ENCODE data around the gene CENPS.
"Not testable (repeated sequence)": the region's sequence is repeated elsewhere in the genome, so short reads cannot be mapped to it uniquely, and the experiment has no call there.

Gene CENPS

GRCh38 chr1:10424651-10425050, 5.6 kb upstream of the CENPS start:
- Histone ChIP-seq H3K9ac (peak overlapping the region in 1 of 11 experiments; percentile 1; a peak in 1 of 22 replicates), H3K4me2 (no peak overlapping the region), H3K27me3 (no peaks in the 10 kb centered on the region), H3K9me3 (replicated peaks in 1 of 11) (no peaks in the 10 kb centered on the region), H3K36me3 (peaks cover 30 to 47% (median 37%) of the 10 kb centered on the region in 11 experiments), H3K4me1 (peaks cover 3 to 16% (median 7%) of the 10 kb centered on the region in 10 experiments), H3K27ac (peak overlapping the region in 1 of 11 experiments; percentile 17; a peak in 2 of 22 replicates), H3K4me3 (no peak overlapping the region), H4K20me1 (peaks cover 0 to 11% (median 0%) of the 10 kb centered on the region in 11 experiments; a peak in 1 of 22 replicates)
- TF ChIP-seq Cebpa-rat (IDR thresholded peaks at IDR 0.05): no peak

- H3K9me3 ChIP-seq (replicated peaks in 1 of 11); H3K4me2 ChIP-seq; H3K27me3 ChIP-seq; H3K9ac ChIP-seq; H3K4me3 ChIP-seq: not testable (repeated sequence)
- Histone ChIP-seq H3K36me3 (peaks cover 17 to 34% (median 23%) of the 10 kb centered on the region in 11 experiments), H3K27ac (peak overlapping the region in 1 of 11 experiments; percentile 11; a peak in 1 of 22 replicates), H3K4me1 (peaks cover 7 to 20% (median 11%) of the 10 kb centered on the region in 10 experiments), H4K20me1 (peaks cover 0 to 11% (median 0%) of the 10 kb centered on the region in 11 experiments; a peak in 1 of 22 replicates)
Measured at GRCh38 chr1:10425826-10426534, 4.3 kb upstream of the CENPS start.

- not testable (repeated sequence) for H3K9me3 ChIP-seq (replicated peaks in 1 of 11); H3K27me3 ChIP-seq; H3K9ac ChIP-seq; H3K4me3 ChIP-seq; H3K4me2 ChIP-seq; H3K27ac ChIP-seq
- H3K36me3 ChIP-seq: peaks cover 12 to 29% (median 18%) of the 10 kb centered on the region in 11 experiments
- H3K4me1 ChIP-seq: peaks cover 12 to 26% (median 15%) of the 10 kb centered on the region in 10 experiments
- H4K20me1 ChIP-seq: peaks cover 0 to 11% (median 0%) of the 10 kb centered on the region in 11 experiments; a peak in 1 of 22 replicates
Measured at GRCh38 chr1:10426535-10426848, 3.7 kb upstream of the CENPS start.

DNA sequence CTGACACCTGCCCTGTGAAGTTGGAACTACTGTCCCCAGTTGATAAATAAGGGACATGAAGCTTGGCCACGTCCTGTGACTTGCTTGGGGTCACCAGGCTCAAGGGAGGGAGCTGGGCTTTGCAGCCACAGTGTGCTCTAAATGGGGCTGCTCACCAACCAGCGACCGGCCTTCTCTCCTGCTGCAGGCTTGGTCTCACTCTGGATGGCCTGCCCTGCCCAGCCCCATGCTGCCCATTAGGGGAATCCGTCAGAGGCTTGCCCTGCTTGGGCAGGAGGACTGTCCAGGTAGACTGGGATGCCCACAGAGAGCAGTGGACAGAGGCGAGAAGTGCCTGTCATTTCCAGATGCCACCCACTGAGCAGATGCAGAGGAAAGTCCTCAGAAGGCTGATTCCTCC, 1.2 kb upstream of the CENPS start:
- Histone ChIP-seq H3K36me3 (peaks cover 0 to 4% (median 0%) of the 10 kb centered on the region in 11 experiments; a peak in 3 of 22 replicates), H3K4me1 (peaks cover 14 to 49% (median 40%) of the 10 kb centered on the region in 10 experiments), H3K27ac (no peak overlapping the region), H4K20me1 (no peaks in the 10 kb centered on the region), H3K9me3 (replicated peaks in 1 of 11) (no peaks in the 10 kb centered on the region), H3K4me2 (peak overlapping the region in 2 of 11 experiments; percentile 90 to 96; a peak in 4 of 22 replicates), H3K27me3 (no peaks in the 10 kb centered on the region), H3K9ac (peak overlapping the region in 6 of 11 experiments; percentile 29 to 92 (median 84); a peak in 6 of 22 replicates), H3K4me3 (no peak overlapping the region)
- TF ChIP-seq Cebpa-rat (IDR thresholded peaks at IDR 0.05): no peak

GRCh38 chr1:10429868-10430215, 391 bp upstream of the CENPS start:
- no peak for TF ChIP-seq Cebpa-rat (IDR thresholded peaks at IDR 0.05)
- H3K9me3 ChIP-seq (replicated peaks in 1 of 11): no peaks in the 10 kb centered on the region
- peak overlapping the region; percentile 88 to 98 (median 92) for H3K4me2 ChIP-seq
- no peaks in the 10 kb centered on the region for H4K20me1 ChIP-seq
- H3K9ac ChIP-seq: peak overlapping the region; percentile 80 to 92 (median 88); a peak in 21 of 22 replicates
- H3K27ac ChIP-seq: peak overlapping the region in 10 of 11 experiments; percentile 61 to 90 (median 85); a peak in 16 of 22 replicates
- peaks cover 14 to 49% (median 40%) of the 10 kb centered on the region in 10 experiments for H3K4me1 ChIP-seq
- peak overlapping the region; percentile 70 to 91 (median 82) for H3K4me3 ChIP-seq
- peaks cover 0 to 7% (median under 1%) of the 10 kb centered on the region in 11 experiments; a peak in 3 of 22 replicates for H3K36me3 ChIP-seq
- no peaks in the 10 kb centered on the region for H3K27me3 ChIP-seq

DNA sequence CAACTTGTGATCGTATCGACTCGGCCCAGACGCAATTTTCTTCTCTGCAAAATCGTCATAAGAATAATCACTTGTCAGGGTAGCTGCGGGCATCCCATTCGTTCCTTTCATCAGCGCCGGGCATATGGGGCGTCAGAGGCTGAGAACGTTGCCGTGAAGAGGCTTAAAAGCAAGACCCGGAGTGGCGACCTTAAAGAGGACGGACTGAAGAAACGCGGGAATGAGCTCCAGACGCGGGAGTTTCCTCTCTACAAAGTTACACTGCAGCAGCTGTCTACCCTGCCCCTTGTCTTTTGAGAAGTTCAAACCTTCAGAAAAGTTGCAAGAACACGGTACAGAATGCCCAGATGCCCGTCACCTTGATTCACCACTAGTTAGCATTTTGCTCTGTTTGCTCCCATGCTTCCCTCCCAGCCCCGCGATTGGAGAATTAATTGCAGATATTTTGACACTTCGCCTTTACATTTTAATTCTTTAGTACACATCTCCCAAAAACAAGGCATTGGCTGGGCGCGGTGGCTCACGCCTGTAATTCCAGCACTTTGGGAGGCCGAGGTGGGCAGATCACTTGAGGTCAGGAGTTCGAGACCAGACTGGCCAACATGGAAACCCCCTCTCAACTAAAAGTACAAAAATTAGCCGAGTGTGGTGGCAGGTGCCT, 967 bp downstream of the CENPS start:
- Histone ChIP-seq H3K27ac (peak overlapping the region; percentile 11 to 90 (median 85); a peak in 21 of 22 replicates), H3K9ac (peak overlapping the region; percentile 80 to 92 (median 88)), H3K36me3 (peaks cover 0 to 12% (median 4%) of the 10 kb centered on the region in 11 experiments; a peak in 4 of 22 replicates), H3K27me3 (no peaks in the 10 kb centered on the region), H3K4me2 (peak overlapping the region; percentile 88 to 98 (median 92)), H3K4me3 (peak overlapping the region; percentile 70 to 91 (median 82)), H3K4me1 (peaks cover 14 to 49% (median 40%) of the 10 kb centered on the region in 10 experiments), H3K9me3 (replicated peaks in 1 of 11) (no peaks in the 10 kb centered on the region), H4K20me1 (no peaks in the 10 kb centered on the region)
- no peak for TF ChIP-seq Cebpa-rat (IDR thresholded peaks at IDR 0.05)

DNA sequence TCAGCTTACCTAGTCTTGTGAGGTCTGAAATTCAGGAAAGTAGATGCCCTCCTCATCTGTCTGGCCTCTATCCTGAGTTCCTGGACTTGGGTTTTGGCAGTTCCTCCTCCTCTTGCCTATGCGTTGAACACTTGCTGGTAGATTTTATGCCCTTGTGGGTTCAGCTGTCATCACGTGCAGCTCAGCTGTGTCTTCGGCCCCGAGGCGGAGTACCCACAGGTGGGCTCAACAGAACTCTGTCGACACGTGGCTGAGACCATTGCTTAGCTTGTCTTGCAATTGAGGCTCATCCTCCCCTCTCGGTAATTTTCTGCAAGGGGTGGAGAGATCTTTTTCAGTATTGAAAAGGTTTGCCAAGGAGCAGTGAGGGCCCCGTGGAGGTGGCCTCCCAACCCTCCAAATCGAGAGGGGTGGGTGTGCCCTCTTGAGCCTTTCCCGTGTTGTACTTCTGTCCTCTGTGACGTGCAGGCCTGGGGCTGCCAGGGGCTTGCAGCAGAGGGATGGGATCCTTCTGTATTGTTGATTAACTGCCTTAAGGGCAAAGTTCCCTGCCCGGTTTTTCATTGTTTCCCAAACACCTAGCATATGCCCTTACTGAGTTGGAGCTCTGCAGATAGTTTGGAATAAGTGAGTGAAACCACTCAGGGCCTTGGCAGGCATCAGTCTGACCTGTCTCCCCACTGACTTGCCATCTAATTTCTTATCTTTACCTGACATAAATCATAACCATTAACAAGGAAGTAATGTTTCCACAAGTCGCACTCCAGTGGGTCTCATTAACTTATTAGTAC, 2.9 kb downstream of the CENPS start:
- H4K20me1 ChIP-seq: no peaks in the 10 kb centered on the region; a peak in 1 of 22 replicates
- H3K4me1 ChIP-seq: peaks cover 14 to 45% (median 39%) of the 10 kb centered on the region in 10 experiments
- no peak overlapping the region for H3K27ac ChIP-seq
- TF ChIP-seq Cebpa-rat (IDR thresholded peaks at IDR 0.05): no peak
- no peak overlapping the region for H3K4me3 ChIP-seq
- H3K27me3 ChIP-seq: no peaks in the 10 kb centered on the region
- H3K9me3 ChIP-seq (replicated peaks in 1 of 11): no peaks in the 10 kb centered on the region
- peaks cover 0 to 26% (median 6%) of the 10 kb centered on the region in 11 experiments; a peak in 4 of 22 replicates for H3K36me3 ChIP-seq
- peak overlapping the region in 9 of 11 experiments; percentile 2 to 98 (median 90); a peak in 15 of 22 replicates for H3K4me2 ChIP-seq
- peak overlapping the region in 6 of 11 experiments; percentile 4 to 41 (median 16); a peak in 5 of 22 replicates for H3K9ac ChIP-seq

DNA sequence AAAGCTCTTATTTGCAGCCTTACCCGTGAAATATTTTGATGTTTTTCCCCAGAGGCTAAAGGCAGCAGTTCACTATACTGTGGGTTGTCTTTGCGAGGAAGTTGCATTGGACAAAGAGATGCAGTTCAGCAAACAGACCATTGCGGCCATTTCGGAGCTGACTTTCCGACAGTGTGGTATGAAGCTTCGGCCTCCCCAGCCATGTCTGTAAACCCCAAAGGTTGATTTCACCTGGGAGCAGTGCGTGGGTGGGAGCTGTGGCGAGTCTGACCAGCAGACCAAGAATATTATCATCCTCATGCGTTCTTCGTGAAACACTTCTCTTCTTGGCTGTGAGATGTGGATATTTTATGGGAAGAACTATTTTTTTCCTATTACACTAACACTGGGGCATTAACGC, 3.6 kb downstream of the CENPS start:
- no peak for TF ChIP-seq Cebpa-rat (IDR thresholded peaks at IDR 0.05)
- no peaks in the 10 kb centered on the region for H3K27me3 ChIP-seq
- peaks cover 14 to 44% (median 39%) of the 10 kb centered on the region in 10 experiments for H3K4me1 ChIP-seq
- no peaks in the 10 kb centered on the region; a peak in 1 of 22 replicates for H4K20me1 ChIP-seq
- no peak overlapping the region for H3K4me3 ChIP-seq
- H3K27ac ChIP-seq: no peak overlapping the region
- H3K36me3 ChIP-seq: peaks cover 0 to 26% (median 6%) of the 10 kb centered on the region in 11 experiments; a peak in 4 of 22 replicates
- H3K9ac ChIP-seq: peak overlapping the region in 4 of 11 experiments; percentile 4 to 20 (median 12); a peak in 4 of 22 replicates
- H3K9me3 ChIP-seq (replicated peaks in 1 of 11): no peaks in the 10 kb centered on the region
- H3K4me2 ChIP-seq: peak overlapping the region in 8 of 11 experiments; percentile 88 to 98 (median 91); a peak in 15 of 22 replicates
